Neuronal stem cell (in vitro differentiated cells): ENCODE measurements around the gene ARHGAP26.
A peak's percentile ranks its signal among the peaks of the same experiment; 100 is the strongest.

Experiments used
- DNase-seq: peaks from one replicate; pipeline ENCODE4 v3.0.0-alpha.2; 2013; ENCODE audit warnings: low spot score
- H2AFZ ChIP-seq: one replicate; pipeline ENCODE4 v1.6.1; 2013; ENCODE audit warnings: mild to moderate bottlenecking, low read length, inconsistent platforms
- H2AK5ac ChIP-seq: 2 replicates; pipeline ENCODE4 v1.6.1; 2013; ENCODE audit warnings: low read depth, mild to moderate bottlenecking, inconsistent platforms, low read length, moderate library complexity, mixed read lengths
- H2BK120ac ChIP-seq: 2 replicates; pipeline ENCODE4 v1.6.1; 2013; ENCODE audit warnings: low read depth, mild to moderate bottlenecking, inconsistent platforms, low read length, moderate library complexity, mixed read lengths
- H2BK12ac ChIP-seq: one replicate; pipeline ENCODE4 v1.6.1; 2013; ENCODE audit warnings: low read length, inconsistent platforms
- H2BK15ac ChIP-seq: 2 replicates; pipeline ENCODE4 v1.6.1; 2013; ENCODE audit warnings: mild to moderate bottlenecking, low read length, inconsistent platforms, mixed read lengths
- H2BK5ac ChIP-seq: one replicate; pipeline ENCODE4 v1.6.1; 2013; ENCODE audit warnings: inconsistent platforms, mild to moderate bottlenecking, low read length, moderate library complexity
- H3K14ac ChIP-seq: one replicate; pipeline ENCODE4 v1.6.1; 2013; ENCODE audit warnings: low read length, inconsistent platforms
- H3K18ac ChIP-seq: 2 replicates; pipeline ENCODE4 v1.6.1; 2013; ENCODE audit warnings: low read length, inconsistent platforms
- H3K23ac ChIP-seq: 2 replicates; pipeline ENCODE4 v1.6.1; 2013; ENCODE audit warnings: low read depth, mild to moderate bottlenecking, mixed read lengths, low read length, inconsistent platforms; ENCODE audit not compliant: poor library complexity
- H3K27ac ChIP-seq: replicated peaks from 3 replicates; pipeline ENCODE4 v1.5.1; 2013; ENCODE audit warnings: low read length, inconsistent platforms
- H3K27me3 ChIP-seq, 3 experiments: 2 replicates each; pipeline ENCODE4 v1.6.1; 2013; ENCODE audit warnings: low read length in 3 of 3, mild to moderate bottlenecking in 2 of 3, inconsistent platforms in 1 of 3, low read depth in 1 of 3, mixed read lengths in 1 of 3, moderate library complexity in 1 of 3; ENCODE audit not compliant: control insufficient read depth in 3 of 3, insufficient read depth in 3 of 3
- H3K36me3 ChIP-seq, 2 donors: replicated peaks in 1 of 2; 2 replicates each; pipeline ENCODE4 v1.6.1; 2013; ENCODE audit warnings: low read length in 2 of 2; ENCODE audit not compliant: control insufficient read depth in 2 of 2, insufficient read depth in 2 of 2
- H3K4ac ChIP-seq: 2 replicates; pipeline ENCODE4 v1.6.1; 2013; ENCODE audit warnings: inconsistent platforms, mild to moderate bottlenecking, low read length, moderate library complexity
- H3K4me1 ChIP-seq, 2 donors: 1 replicate in 1 of 2; 2 replicates in 1 of 2; pipeline ENCODE4 v1.6.1; 2013; ENCODE audit warnings: low read length in 2 of 2, low read depth in 1 of 2; ENCODE audit not compliant: control insufficient read depth in 2 of 2, insufficient read depth in 1 of 2
- H3K4me2 ChIP-seq: one replicate; pipeline ENCODE4 v1.6.1; 2013; ENCODE audit warnings: mild to moderate bottlenecking, low read length, inconsistent platforms; ENCODE audit not compliant: insufficient read depth, poor library complexity, severe bottlenecking
- H3K4me3 ChIP-seq, 2 donors: 2 replicates each; pipeline ENCODE4 v1.5.1; 2013; ENCODE audit warnings: low read length in 2 of 2, mild to moderate bottlenecking in 2 of 2, inconsistent platforms in 1 of 2, moderate library complexity in 1 of 2
- H3K79me1 ChIP-seq: one replicate; pipeline ENCODE4 v1.6.1; 2013; ENCODE audit warnings: low read depth, mild to moderate bottlenecking, inconsistent platforms, low read length, moderate library complexity
- H3K9ac ChIP-seq: one replicate; pipeline ENCODE4 v1.6.1; 2013; ENCODE audit warnings: mild to moderate bottlenecking, low read depth, low read length, inconsistent platforms; ENCODE audit not compliant: poor library complexity
- H3K9me3 ChIP-seq, 2 donors: replicated peaks in 1 of 2; 2 replicates each; pipeline versions ENCODE3 to v1.6.1; 2013; ENCODE audit warnings: low read length in 2 of 2, mild to moderate bottlenecking in 2 of 2, inconsistent platforms in 1 of 2, low read depth in 1 of 2, mixed read lengths in 1 of 2, moderate library complexity in 1 of 2; ENCODE audit not compliant: control insufficient read depth in 2 of 2, insufficient read depth in 1 of 2
- H4K8ac ChIP-seq: one replicate; pipeline ENCODE4 v1.6.1; 2013; ENCODE audit warnings: low read depth, mild to moderate bottlenecking, inconsistent platforms, low read length, moderate library complexity
- H4K91ac ChIP-seq: one replicate; pipeline ENCODE4 v1.6.1; 2013; ENCODE audit warnings: low read length, low read depth, mild to moderate bottlenecking, inconsistent platforms; ENCODE audit not compliant: poor library complexity
- WGBS, 2 donors: extraction: QIAGEN DNeasy Blood & Tissue Kit; methylation state at CpG; one replicate each; pipeline ENCODE4 v1.1.7; 2013; ENCODE audit warnings: missing lambda C conversion rate in 2 of 2, mixed read lengths in 1 of 2; ENCODE audit not compliant: insufficient read length in 2 of 2, insufficient replicate concordance in 1 of 2; ENCODE audit errors: extremely low coverage in 2 of 2; 5-methylcytosine and 5-hydroxymethylcytosine counted together

Gene ARHGAP26

DNA sequence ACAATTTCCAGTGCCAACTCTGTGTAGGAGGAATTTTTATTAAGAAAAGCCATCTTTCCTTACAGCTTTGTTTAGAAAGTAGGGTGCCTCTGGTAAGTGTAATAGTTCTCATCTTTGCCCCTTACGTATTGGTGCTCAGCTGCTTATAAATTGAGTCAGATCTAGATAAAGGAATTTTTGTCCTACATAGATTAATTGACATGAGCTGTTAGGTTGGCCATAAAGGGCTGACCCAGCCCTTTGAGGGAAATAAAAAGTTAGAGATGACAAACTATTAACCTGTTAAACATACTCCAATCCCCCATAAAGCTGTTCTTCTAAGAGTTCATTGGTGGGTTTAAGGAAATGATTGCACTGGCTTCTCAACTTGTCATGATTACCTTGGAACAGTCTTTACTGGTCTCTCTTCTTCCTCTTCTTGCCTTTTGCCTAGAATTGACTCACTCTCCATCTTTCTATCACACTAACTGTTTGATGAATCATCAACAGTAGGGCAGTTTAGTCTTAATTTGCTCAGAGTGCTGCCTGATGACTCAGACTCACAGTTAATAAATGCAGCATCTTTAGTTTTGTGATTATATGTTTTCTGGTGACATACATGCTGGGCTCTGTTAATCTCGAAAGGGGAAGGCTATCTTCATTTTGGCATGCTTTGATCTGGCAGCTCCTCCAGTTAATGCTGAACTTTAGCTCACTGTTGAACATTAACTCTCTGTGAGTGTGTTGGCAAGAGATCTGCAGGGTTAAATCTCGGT, 51.7 kb downstream of the ARHGAP26 start:
- H2BK120ac ChIP-seq = no peak overlapping the region
- H3K9ac ChIP-seq = no peak overlapping the region
- H3K4me1 ChIP-seq = peaks cover 9 to 10% of the 10 kb centered on the region in 2 donors
- no peak overlapping the region for H4K91ac ChIP-seq
- H3K23ac ChIP-seq = no peak overlapping the region
- no peak overlapping the region for H2BK12ac ChIP-seq
- H3K27me3 ChIP-seq = no peaks in the 10 kb centered on the region
- H3K4me3 ChIP-seq = no peak overlapping the region
- no peak overlapping the region for H2AK5ac ChIP-seq
- H3K4ac ChIP-seq = no peak overlapping the region
- H3K9me3 ChIP-seq = no peaks in the 10 kb centered on the region
- H2BK5ac ChIP-seq = no peak overlapping the region
- no peak overlapping the region for H4K8ac ChIP-seq
- H2BK15ac ChIP-seq = no peak overlapping the region
- DNase-seq = no peak
- H2AFZ ChIP-seq = no peak overlapping the region
- H3K79me1 ChIP-seq = no peaks in the 10 kb centered on the region
- WGBS, 2 donors = no CpG with 5 or more reads among the region's 3 CpGs
- no peaks in the 10 kb centered on the region for H3K36me3 ChIP-seq
- H3K14ac ChIP-seq = no peak overlapping the region
- no peak overlapping the region for H3K4me2 ChIP-seq
- H3K27ac ChIP-seq = no peak overlapping the region
- H3K18ac ChIP-seq = no peak overlapping the region

DNA sequence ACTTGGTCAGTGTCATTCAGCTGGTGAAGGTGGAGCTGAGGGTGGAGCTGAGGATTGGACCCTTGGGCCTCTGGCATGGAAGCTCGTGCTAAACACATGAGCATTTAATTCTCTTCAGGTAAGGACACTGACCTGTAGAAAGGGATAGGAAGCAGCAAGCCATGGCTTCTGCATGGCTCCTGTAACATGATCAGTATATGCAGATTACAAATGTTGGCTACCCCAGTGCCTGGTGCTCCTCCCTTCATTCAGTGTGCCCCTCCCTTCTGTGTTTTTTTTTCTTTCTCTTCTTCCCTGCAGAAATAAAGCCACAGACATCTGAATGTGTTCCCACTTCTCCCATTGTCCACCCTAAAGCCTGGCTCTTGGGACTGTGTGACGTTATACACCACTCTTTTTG, 52.9 kb downstream of the ARHGAP26 start:
- Histone ChIP-seq H3K23ac (no peak overlapping the region), H2BK15ac (no peak overlapping the region), H3K27ac (no peak overlapping the region), H3K9me3 (no peaks in the 10 kb centered on the region), H3K18ac (no peak overlapping the region), H2BK5ac (no peak overlapping the region), H4K8ac (no peak overlapping the region), H3K79me1 (no peaks in the 10 kb centered on the region), H2BK120ac (no peak overlapping the region), H3K4ac (no peak overlapping the region), H3K9ac (no peak overlapping the region), H2AK5ac (no peak overlapping the region), H2BK12ac (no peak overlapping the region), H2AFZ (peak overlapping the region; percentile 27), H3K4me2 (no peak overlapping the region), H3K4me1 (peaks cover 9 to 10% of the 10 kb centered on the region in 2 donors), H3K27me3 (no peaks in the 10 kb centered on the region), H3K36me3 (no peaks in the 10 kb centered on the region), H4K91ac (no peak overlapping the region), H3K14ac (no peak overlapping the region), H3K4me3 (no peak overlapping the region)
- DNase-seq = no peak
- WGBS, 2 donors = no CpG with 5 or more reads among the region's 2 CpGs

DNA sequence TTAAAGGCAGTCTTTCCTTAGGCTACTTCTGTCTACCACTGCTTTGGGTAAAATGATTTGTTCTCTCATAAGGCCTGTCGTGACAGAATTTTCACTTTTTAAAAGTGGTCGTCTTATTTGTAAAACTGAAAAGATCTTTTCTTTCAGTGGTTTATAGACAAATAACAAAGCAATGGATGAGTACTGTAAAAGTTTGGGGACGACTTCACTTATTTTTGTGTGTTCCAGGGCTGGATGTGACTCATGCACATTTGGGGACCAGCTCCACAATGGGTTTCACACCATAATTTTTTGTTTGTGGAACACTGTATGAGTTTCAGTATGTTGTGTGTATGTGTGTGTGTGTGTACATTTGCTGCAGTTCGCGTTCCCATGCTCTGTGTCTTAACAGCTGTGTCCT, 53.6 kb downstream of the ARHGAP26 start:
- no peak overlapping the region for H3K27ac ChIP-seq
- H2AFZ ChIP-seq = no peak overlapping the region
- H3K4me2 ChIP-seq = no peak overlapping the region
- no peak overlapping the region for H3K4me3 ChIP-seq
- H3K9me3 ChIP-seq = no peaks in the 10 kb centered on the region
- no peak overlapping the region for H2AK5ac ChIP-seq
- no peak overlapping the region for H3K18ac ChIP-seq
- no peaks in the 10 kb centered on the region for H3K79me1 ChIP-seq
- no peak overlapping the region for H4K8ac ChIP-seq
- no peak overlapping the region for H2BK5ac ChIP-seq
- no peak overlapping the region for H4K91ac ChIP-seq
- no peak for DNase-seq
- no CpG with 5 or more reads among the region's 5 CpGs for WGBS, 2 donors
- no peaks in the 10 kb centered on the region for H3K36me3 ChIP-seq
- H2BK15ac ChIP-seq = no peak overlapping the region
- peaks cover 8 to 9% of the 10 kb centered on the region in 2 donors for H3K4me1 ChIP-seq
- no peak overlapping the region for H3K4ac ChIP-seq
- H3K14ac ChIP-seq = no peak overlapping the region
- no peak overlapping the region for H3K9ac ChIP-seq
- no peaks in the 10 kb centered on the region for H3K27me3 ChIP-seq
- H3K23ac ChIP-seq = no peak overlapping the region
- H2BK12ac ChIP-seq = no peak overlapping the region
- H2BK120ac ChIP-seq = no peak overlapping the region

DNA sequence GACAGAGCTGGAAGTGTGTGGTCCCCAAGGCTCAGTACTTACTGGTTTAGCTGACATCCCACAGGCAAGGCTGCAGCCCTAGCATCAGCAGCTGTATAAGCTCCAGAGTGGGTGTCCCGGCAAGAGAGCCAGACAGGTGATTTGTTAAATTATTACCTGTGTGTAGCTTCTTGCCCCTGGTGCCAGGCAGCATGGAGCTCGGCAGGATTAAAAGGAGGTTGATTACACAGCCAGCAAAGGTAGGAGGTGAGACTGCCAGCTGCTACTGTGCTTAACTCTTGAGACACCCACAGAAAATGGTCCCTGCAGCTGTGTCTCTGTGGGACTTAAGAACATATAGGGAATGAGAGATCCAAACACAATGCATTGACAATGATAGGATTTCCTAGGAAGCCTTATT, 54.2 kb downstream of the ARHGAP26 start:
- no peak overlapping the region for H2BK12ac ChIP-seq
- no peak overlapping the region for H4K91ac ChIP-seq
- DNase-seq = no peak

More for the DNA sequence above, 54.2 kb downstream of the ARHGAP26 start:
- H3K27me3 ChIP-seq = no peaks in the 10 kb centered on the region
- no peaks in the 10 kb centered on the region for H3K9me3 ChIP-seq
- no peak overlapping the region for H3K4me3 ChIP-seq
- WGBS, 2 donors = no CpG with 5 or more reads among the region's 2 CpGs
- H3K9ac ChIP-seq = no peak overlapping the region
- H3K36me3 ChIP-seq = no peaks in the 10 kb centered on the region
- H3K4me2 ChIP-seq = no peak overlapping the region
- no peak overlapping the region for H3K27ac ChIP-seq
- H2BK120ac ChIP-seq = no peak overlapping the region
- no peak overlapping the region for H3K23ac ChIP-seq
- no peak overlapping the region for H2AK5ac ChIP-seq
- no peak overlapping the region for H2BK5ac ChIP-seq
- no peak overlapping the region for H2BK15ac ChIP-seq
- no peaks in the 10 kb centered on the region for H3K79me1 ChIP-seq
- no peak overlapping the region for H3K14ac ChIP-seq
- H3K4me1 ChIP-seq = peaks cover 4 to 9% of the 10 kb centered on the region in 2 donors
- peak overlapping the region; percentile 19 for H4K8ac ChIP-seq
- no peak overlapping the region for H2AFZ ChIP-seq
- H3K18ac ChIP-seq = no peak overlapping the region
- no peak overlapping the region for H3K4ac ChIP-seq
